DND-41 (cell line): ENCODE data around the gene GRP.

Experiments used
- ATAC-seq: fragments of 200-7000 bp; cut with Tn5 transposase; 3 replicates; pipeline ENCODE4 v1.9.1; 2021; ENCODE audit warnings: low read depth; ENCODE audit not compliant: insufficient read depth
- DNase-seq: peaks from one replicate; pipeline ENCODE4 v3.0.0-alpha.2; 2020
- H2AFZ ChIP-seq: 2 replicates; pipeline ENCODE4 v1.6.0; 2012; ENCODE audit warnings: low read depth, low read length
- H3K27ac ChIP-seq: 2 replicates; pipeline ENCODE4 v1.5.1; 2012; ENCODE audit warnings: low read length, inconsistent platforms
- H3K27me3 ChIP-seq: fragments of 200-600 bp; sonication (generic); 2 replicates; pipeline ENCODE4 v1.6.0; 2012; ENCODE audit warnings: low read length, mild to moderate bottlenecking, inconsistent platforms; ENCODE audit not compliant: insufficient read depth, poor library complexity
- H3K36me3 ChIP-seq: 2 replicates; pipeline ENCODE4 v1.5.1; 2012; ENCODE audit warnings: low read length, inconsistent platforms; ENCODE audit not compliant: insufficient read depth
- H3K4me1 ChIP-seq: 2 replicates; pipeline ENCODE4 v1.5.1; 2012; ENCODE audit warnings: mild to moderate bottlenecking, low read length; ENCODE audit not compliant: insufficient read depth
- H3K4me2 ChIP-seq: 2 replicates; pipeline ENCODE4 v1.6.0; 2012; ENCODE audit warnings: mild to moderate bottlenecking, moderate library complexity, low read length, inconsistent platforms; ENCODE audit not compliant: insufficient read depth
- H3K4me3 ChIP-seq, 2 experiments: fragments of 200-600 bp in 1 of 2; shearing (Covaris generic) in 1 of 2; 2 replicates each; pipeline ENCODE4 v1.5.1; 2012 to 2016; ENCODE audit warnings: inconsistent platforms in 2 of 2, low read length in 2 of 2, mild to moderate bottlenecking in 2 of 2, low read depth in 1 of 2, moderate library complexity in 1 of 2
- H3K79me2 ChIP-seq: 2 replicates; pipeline ENCODE4 v1.6.0; 2012; ENCODE audit warnings: low read length, inconsistent platforms; ENCODE audit not compliant: insufficient read depth
- H3K9ac ChIP-seq: 2 replicates; pipeline ENCODE4 v1.6.0; 2012; ENCODE audit warnings: low read depth, mild to moderate bottlenecking, inconsistent platforms, low read length, moderate library complexity
- H3K9me3 ChIP-seq: 2 replicates; pipeline ENCODE4 v1.5.1; 2012; ENCODE audit warnings: low read length, moderate library complexity, mild to moderate bottlenecking, inconsistent platforms; ENCODE audit not compliant: insufficient read depth, severe bottlenecking
- H4K20me1 ChIP-seq: 2 replicates; pipeline ENCODE4 v1.6.0; 2012; ENCODE audit warnings: low read length; ENCODE audit not compliant: insufficient read depth
- CTCF ChIP-seq: IDR thresholded peaks from 2 replicates; pipeline ENCODE4 v1.5.1; 2012; ENCODE audit warnings: borderline replicate concordance, low read length, moderate library complexity, mild to moderate bottlenecking; ENCODE audit not compliant: poor library complexity, severe bottlenecking; ENCODE audit errors: extremely low read depth
- EZH2 ChIP-seq: IDR thresholded peaks from 3 replicates; pipeline ENCODE4 v1.6.1; 2012; ENCODE audit warnings: borderline replicate concordance, low read depth, mild to moderate bottlenecking, moderate library complexity, low read length, inconsistent platforms; ENCODE audit not compliant: severe bottlenecking

Gene GRP

GRCh38 chr18:59219672-59220163 lies at the start of gene GRP:
Gene GRP, plus strand, starts transcription at chr18:59220158. Its CDS starts 108 bp downstream, at chr18:59220266.
- H3K9me3 ChIP-seq: no peaks in the 10 kb centered on the region
- H2AFZ ChIP-seq: no peak within 1 kb of the TSS
- no peak for TF ChIP-seq EZH2
- TF ChIP-seq CTCF: no peak
- no peak within 1 kb of the TSS for H3K4me2 ChIP-seq
- no peaks in the 10 kb centered on the region for H3K4me1 ChIP-seq
- peaks cover 2% of the 10 kb centered on the region for H3K27me3 ChIP-seq
- H3K36me3 ChIP-seq: no peaks in the 10 kb centered on the region
- no peaks in the 10 kb centered on the region for H4K20me1 ChIP-seq
- ATAC-seq (no peak), DNase-seq (no peak)
- no peak within 1 kb of the TSS for H3K27ac ChIP-seq
- no peak within 1 kb of the TSS for H3K4me3 ChIP-seq
- H3K9ac ChIP-seq: no peak within 1 kb of the TSS
- no peaks in the 10 kb centered on the region for H3K79me2 ChIP-seq

GRCh38 chr18:59172664-59173249 lies 47.2 kb upstream of the GRP start:
- no peaks in the 10 kb centered on the region for H3K36me3 ChIP-seq
- no peak overlapping the region for H3K9ac ChIP-seq
- no peak overlapping the region for H3K27ac ChIP-seq
- H3K4me2 ChIP-seq: no peak overlapping the region
- no peaks in the 10 kb centered on the region for H4K20me1 ChIP-seq
- no peak for ATAC-seq
- H3K27me3 ChIP-seq: no peaks in the 10 kb centered on the region
- H3K4me1 ChIP-seq: no peaks in the 10 kb centered on the region
- no peaks in the 10 kb centered on the region for H3K79me2 ChIP-seq
- peaks cover 23% of the 10 kb centered on the region for H3K9me3 ChIP-seq
- H3K4me3 ChIP-seq: no peak overlapping the region
- DNase-seq: no peak
- TF ChIP-seq CTCF: no peak
- TF ChIP-seq EZH2: no peak
- H2AFZ ChIP-seq: no peak overlapping the region

DNA sequence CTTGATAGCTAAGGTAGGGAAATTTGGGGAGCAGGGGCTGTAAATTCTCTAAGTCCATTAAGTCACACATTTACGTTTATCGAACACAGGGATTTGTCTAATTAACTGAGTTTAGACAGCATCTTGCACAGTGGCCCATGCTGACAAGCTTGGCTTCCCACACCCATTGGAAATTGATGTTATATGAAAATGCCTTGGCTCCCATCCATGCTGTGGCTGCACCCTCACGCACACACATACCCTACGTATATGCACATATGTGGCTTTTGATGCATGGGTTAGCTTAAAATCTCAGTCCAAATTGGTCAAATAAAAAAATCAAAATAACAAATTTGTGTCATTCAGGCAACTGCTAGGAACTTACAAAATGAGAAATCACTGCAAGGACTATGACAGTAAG lies 42.5 kb upstream of the GRP start:
- Histone ChIP-seq H3K4me2 (no peak overlapping the region), H3K9me3 (peaks cover 15% of the 10 kb centered on the region), H3K27me3 (no peaks in the 10 kb centered on the region), H3K4me1 (no peaks in the 10 kb centered on the region), H4K20me1 (no peaks in the 10 kb centered on the region), H3K4me3 (no peak overlapping the region), H3K9ac (no peak overlapping the region), H2AFZ (no peak overlapping the region), H3K36me3 (no peaks in the 10 kb centered on the region), H3K79me2 (no peaks in the 10 kb centered on the region), H3K27ac (no peak overlapping the region)
- no peak for ATAC-seq
- no peak for DNase-seq
- TF ChIP-seq EZH2: no peak
- no peak for TF ChIP-seq CTCF
